Measurements from ENCODE around the gene GOLGA8O.
"Not testable (repeated sequence)": the region's sequence is repeated elsewhere in the genome, so short reads cannot be mapped to it uniquely, and the experiment has no call there.

GOLGA8O gene, protein sequence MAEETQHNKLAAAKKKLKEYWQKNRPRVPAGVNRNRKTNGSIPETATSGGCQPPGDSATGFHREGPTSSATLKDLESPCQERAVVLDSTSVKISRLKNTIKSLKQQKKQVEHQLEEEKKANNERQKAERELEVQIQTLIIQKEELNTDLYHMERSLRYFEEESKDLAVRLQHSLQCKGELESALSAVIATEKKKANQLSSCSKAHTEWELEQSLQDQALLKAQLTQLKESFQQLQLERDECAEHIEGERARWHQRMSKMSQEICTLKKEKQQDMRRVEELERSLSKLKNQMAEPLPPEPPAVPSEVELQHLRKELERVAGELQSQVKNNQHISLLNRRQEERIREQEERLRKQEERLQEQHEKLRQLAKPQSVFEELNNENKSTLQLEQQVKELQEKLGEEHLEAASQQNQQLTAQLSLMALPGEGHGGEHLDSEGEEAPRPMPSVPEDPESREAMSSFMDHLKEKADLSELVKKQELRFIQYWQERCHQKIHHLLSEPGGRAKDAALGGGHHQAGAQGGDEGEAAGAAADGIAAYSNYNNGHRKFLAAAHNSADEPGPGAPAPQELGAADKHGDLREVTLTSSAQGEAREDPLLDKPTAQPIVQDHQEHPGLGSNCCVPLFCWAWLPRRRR

DNA sequence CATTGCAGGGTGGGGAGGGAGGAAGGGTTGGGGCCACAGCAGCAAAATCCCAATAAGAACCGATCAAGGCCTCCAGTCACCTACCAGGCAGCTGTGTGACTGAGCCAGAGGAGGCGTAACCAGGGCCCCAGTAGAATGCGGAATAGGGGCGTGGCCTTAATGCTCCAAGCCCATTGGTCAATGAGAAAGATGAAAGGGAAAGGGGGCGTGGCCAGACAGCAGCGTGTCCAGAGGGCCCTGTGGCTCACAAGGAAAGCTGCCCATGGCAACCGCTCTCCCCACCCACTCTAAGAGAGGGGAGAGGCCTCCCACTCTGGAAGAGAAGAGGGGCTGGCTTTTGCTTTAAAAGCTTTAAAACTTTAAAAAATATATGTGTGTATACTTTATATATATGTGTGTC is at the start of gene GOLGA8O:
Gene GOLGA8O, minus strand, starts transcription at position 101 of the 400 bp plus-strand sequence. Its CDS starts 98 bp downstream, at position 3.
- not testable (repeated sequence) for DNase-seq

DNA sequence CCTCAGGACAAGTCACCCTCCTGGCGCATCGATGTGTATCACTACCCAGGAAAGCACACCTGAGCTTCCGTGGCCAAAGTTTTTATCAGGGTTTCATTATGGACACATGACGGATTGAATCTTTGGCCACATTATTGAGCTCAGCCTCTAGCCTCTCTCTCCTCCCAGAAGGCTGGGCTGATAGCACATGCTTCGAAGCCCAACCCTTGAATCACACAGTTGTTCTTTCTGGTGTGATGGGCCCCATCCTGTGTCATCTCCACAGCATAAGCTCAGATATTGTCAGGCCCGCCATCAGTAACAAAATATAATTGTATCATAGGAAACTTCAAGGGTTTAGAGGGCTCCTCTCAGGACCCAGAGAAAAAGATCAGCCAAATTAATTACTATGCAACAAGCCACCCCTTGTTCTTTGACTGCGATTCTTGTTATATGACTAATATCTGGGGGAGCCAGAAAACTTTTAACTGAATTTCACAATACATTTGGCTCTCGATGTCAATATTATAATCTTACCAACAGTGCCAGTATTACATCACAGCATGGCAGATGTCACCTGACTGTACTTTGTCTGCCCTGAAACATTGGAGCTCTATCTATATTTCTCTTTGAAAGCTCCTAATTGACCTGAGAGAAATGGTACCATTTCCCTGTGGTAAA is 48.8 kb upstream of the GOLGA8O start:
- DNase-seq: not testable (repeated sequence)

DNA sequence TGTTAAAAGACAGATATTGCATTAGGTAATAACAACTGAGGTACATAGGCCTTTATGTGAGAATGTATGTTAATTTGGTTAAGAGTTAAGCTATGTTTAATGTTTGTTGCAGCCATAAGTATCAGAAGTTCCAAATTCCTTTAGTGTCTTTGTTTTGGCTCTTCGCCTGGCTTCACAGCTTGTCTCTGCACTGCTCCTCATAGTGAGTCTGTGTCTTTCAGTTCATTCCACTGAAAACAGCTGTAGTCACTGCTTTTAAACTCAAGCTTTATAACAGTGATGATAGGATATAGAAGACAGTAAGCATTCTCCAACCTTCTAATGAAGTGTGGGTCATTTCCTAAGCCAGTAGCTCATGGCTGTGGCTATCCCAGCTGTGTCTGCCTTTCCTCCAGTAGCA is 47.5 kb upstream of the GOLGA8O start:
- DNase-seq: not testable (repeated sequence)

DNA sequence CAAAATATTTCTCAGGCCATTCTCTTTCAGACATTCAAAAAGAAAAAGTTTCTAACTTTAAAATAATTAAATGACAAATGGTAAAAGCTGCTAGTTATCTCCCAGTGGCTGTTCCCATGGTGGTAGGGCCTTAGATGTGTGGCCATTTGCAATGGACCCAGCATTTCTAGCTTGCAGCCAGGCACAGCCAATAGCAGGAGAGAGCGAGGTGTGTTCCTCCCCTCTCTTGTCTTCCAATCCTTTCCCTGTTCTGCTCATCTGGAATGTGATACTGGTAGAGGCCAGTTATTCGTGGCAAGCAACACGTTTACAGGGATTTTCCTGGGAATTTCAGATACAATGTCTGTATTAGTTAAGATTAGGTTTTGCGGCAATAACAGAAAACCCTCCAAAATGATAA is 37.3 kb upstream of the GOLGA8O start:
- not testable (repeated sequence) for DNase-seq

DNA sequence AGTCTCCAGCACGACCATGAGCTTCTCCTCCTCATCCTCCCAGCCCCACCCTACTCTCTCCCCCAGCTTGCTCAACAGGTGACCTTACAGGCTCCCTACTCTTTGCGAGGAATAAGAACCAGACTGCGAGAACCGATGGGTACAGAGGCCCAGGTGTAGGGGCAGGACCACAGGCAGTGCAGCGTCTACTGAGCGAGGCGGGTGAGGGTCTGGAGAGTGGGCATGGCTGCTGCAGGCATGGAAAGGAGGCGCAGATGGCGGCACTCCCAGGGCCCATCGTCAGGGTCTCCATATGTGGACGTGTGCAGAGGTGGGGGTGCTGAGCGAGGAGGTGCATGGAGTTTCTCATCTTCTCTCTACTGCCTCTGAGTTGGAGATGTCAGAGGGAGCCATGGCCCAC is 31.0 kb upstream of the GOLGA8O start:
- DNase-seq: not testable (repeated sequence)

DNA sequence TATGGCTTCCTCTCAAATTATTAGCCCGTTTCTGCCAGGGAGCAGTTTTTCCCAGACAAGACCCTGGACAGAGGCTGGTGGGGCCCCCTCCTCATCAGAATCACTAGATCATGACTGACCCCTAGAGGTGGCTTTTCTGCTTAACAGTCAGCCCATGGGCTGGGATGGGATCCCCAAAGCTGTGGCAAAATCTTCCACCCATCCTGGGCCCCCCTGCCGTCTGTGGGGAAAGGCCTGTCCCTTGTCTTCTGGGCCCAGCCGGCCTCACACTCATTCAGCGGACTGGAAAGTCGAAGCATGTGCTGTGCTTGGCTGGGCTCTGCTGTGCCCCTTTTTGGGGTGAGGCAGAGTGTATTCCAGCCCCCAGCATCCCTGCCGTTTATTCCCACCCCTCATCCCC is 27.9 kb upstream of the GOLGA8O start:
- DNase-seq: not testable (repeated sequence)

DNA sequence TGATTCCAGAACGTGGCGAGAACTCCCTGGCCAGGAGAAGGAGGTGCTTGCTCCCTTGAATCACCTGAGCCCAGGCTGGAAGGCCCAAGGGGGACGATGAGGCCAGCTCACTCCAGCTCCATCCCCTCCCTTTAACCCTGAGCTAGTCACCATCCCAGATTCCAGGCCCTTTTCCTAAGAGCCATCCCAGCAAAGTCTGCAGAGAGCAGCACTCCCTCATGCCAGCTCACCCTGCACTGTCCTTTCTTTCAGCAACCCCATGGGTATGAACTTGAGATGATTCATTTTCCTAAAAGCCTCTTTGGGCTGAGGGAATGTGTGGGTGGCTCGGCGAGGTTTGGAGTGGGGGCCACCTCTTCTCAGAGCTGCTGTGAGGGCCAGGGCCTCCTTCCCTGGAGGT is 26.2 kb upstream of the GOLGA8O start:
- not testable (repeated sequence) for DNase-seq

DNA sequence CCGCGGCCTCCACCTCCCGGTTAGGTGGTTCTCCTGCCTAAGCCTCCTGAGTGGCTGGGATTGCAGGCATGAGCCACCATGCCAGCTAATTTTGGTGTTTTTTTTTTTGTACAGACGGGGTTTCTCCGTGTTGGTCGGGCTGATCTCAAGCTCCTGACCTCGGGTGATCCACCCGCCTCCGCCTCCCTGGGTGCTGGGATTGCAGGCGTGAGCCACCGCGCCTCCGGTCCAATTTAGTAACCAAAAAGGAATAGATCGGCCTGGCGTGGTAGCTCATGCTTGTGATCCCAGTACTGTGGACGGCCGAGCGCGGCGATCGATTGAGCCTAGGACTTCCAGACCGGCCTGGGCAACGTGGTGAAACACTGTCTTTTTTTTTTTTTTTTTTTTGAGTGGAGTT is 12.6 kb upstream of the GOLGA8O start:
- not testable (repeated sequence) for DNase-seq

DNA sequence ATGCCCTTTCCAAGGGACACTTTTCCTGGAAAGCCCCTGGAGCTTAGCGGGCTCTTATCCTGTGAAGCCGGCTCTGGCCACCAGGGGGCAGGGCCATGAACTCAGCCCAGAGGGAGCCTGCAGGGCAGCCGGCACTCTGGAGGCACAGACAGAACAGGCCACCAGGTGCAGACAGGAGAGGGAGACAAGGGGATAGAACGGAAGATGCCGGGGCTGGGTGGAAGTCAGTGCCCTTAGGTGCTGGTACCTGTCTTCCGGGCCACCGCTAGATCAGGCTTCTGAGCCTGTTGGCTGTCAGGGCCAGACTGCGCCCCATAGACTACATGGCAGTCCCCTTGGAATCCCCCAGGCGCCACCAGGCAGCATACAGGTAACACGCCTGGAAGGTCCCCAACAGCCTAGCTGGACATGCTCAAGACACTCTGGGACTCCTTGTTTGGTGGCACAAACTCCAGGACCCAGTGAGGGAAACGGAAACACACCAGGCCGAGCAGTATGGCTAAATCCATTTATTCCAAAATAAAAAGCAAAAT is 14.9 kb downstream of the GOLGA8O start:
- not testable (repeated sequence) for DNase-seq

DNA sequence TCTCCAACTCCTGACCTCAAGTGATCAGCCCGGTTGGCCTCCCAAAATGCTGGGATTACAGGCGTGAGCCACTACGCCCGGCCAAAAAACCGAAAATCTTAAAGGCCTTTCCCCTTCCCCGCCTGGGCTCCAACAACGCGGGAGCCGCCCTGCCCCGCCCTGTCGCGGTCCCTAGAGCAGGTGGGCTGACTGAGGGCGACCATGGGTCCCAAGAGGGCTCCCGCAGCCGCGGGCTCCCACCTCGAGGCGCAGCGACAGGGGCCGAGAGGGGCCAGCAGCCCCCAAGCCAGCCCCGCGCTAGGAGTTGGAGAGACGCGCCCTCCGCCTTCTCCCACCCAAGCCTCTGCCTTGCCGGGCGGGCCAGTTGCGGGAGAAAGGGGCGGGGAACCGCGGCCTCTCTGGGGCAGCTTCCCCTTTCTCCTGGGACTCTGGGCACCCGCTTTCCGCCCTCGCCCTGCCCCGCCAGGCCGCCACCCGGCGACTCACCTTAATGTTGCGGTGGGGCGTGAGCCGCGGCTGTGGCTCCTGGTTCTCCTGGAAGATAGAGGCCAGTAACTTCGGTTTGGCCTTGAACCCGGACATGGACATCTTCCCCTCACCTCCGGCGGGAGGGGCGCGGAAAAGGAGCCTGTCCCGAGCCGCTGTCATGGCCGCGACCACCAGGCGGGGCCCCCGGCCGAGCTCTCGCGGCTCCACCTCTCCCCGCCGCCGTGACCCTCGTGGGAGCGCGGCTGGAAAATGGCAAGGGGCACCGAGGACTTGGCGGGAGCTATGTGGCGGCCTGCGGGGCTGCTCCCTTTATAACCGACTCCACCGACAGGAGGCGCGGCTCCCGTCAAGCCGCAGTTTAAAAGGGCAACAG is 21.1 kb downstream of the GOLGA8O start:
- not testable (repeated sequence) for DNase-seq

DNA sequence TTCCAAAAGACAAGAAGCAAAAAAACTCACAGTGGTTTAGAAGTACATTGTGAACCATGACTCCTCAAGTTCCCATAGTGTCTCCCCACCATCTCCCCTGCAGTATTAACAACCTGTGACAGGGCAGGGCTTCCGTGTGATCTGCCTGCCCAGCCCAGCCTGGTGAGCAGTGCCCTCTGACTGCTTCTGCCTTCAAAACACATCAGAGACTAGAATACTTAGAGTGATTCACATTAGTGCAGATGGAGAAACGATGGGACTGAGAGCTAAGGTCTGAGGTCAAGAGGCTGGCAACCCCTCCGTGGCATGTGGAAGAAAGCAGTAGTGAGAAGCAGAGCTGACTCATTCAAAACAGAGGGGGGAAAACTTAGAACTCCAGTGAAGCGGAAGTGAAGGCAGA is 27.8 kb downstream of the GOLGA8O start:
- not testable (repeated sequence) for DNase-seq

DNA sequence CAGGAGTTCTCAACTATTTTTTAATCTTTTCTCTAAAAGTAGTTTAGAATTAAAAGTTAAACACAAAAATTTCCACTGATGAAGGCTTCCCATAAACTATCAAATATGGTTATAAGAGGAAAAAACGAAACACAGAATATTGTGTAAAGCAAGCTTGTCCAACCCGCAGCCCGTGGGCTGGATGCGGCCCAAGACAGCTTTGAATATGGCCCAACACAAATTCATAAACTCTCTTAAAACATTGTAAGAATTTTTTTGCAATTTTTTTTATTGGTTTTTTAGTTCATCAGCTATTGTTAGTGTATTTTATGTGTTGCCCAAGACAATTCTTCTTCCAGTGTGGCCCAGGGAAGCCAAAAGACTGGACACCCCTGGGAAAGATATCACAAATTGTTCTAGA is 28.9 kb downstream of the GOLGA8O start:
- not testable (repeated sequence) for DNase-seq

DNA sequence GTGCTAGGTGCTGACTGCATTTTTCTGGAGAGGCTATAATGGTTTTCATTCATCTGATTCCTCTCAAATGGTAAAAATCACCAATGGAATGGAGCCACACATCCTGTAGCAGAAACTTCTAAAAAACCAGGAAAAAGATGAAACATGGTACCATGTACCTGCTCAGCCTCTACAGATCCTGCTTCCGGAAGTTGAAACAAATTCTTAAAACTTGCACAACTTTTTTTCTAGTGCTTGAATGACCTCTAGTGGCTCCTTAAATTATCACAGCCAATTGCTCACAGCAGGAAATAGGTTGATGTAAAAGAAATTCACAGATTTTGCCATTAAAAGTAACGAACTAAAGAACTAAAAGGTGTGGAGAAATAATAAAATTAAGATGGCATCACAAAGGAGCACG is 47.5 kb downstream of the GOLGA8O start:
- not testable (repeated sequence) for DNase-seq

DNA sequence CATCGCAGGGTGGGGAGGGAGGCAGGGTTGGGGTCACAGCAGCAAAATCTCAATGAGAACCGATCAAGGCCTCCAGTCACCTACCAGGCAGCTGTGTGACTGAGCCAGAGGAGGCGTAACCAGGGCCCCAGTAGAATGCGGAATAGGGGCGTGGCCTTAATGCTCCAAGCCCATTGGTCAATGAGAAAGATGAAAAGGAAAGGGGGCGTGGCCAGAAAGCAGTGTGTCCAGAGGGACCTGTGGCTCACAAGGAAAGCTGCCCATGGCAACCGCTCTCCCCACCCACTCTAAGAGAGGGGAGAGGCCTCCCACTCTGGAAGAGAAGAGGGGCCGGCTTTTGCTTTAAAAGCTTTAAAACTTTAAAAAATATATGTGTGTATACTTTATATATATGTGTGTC is 52.2 kb downstream of the GOLGA8O start, which contains the start of gene GOLGA8K:
Gene GOLGA8K, minus strand, starts transcription at position 101 of the 400 bp plus-strand sequence. Its CDS starts 98 bp downstream, at position 3.
- not testable (repeated sequence) for DNase-seq

DNA sequence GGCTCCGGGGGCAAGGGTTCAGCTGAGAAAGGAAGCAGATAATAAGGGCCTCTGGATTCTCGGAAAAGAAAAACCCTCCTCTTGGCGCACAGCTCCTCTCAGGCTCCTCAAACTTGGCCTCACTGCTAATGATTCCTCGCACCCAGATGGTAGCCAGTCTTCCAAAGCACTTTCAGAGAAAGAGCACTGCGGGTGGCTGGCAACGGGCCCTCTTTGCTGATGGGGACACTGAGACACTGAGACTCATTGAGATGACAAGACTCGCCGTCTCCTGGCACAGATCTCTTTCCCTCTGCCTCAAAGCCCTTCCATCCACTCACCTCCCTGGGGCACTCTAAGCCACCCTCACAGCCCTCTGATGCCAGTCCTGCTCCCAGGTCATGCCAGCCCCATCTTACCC is 58.9 kb downstream of the GOLGA8O start:
- not testable (repeated sequence) for DNase-seq

Measured in NCI-H345 (cell line).